DOHH2 (cell line): ENCODE results near the gene RNF19B.

Source experiments
- H3F3A ChIP-seq: fragments of 200-600 bp; sonication (generic), shearing (Covaris generic); 2 replicates; pipeline ENCODE4 v1.6.0; 2016; ENCODE audit warnings: antibody characterized with exemption, mild to moderate bottlenecking; ENCODE audit not compliant: control insufficient read depth, insufficient read depth
- H3K27ac ChIP-seq: fragments of 200-600 bp; sonication (generic); 2 replicates; pipeline ENCODE4 v1.5.1; 2014; ENCODE audit warnings: low read depth, mild to moderate bottlenecking, low read length, moderate library complexity
- H3K27me3 ChIP-seq: fragments of 200-600 bp; sonication (generic); 2 replicates; pipeline ENCODE4 v1.6.1; 2014; ENCODE audit warnings: mild to moderate bottlenecking, low read length, mixed read lengths; ENCODE audit not compliant: control insufficient read depth
- H3K36me3 ChIP-seq: fragments of 200-600 bp; sonication (generic); 2 replicates; pipeline ENCODE4 v1.6.1; 2014; ENCODE audit warnings: mild to moderate bottlenecking, low read length, moderate library complexity, mixed read lengths; ENCODE audit not compliant: control insufficient read depth
- H3K4me1 ChIP-seq: fragments of 200-600 bp; sonication (generic); 2 replicates; pipeline ENCODE4 v1.6.1; 2014; ENCODE audit warnings: mild to moderate bottlenecking, low read length, mixed read lengths; ENCODE audit not compliant: control insufficient read depth
- H3K4me2 ChIP-seq: fragments of 200-600 bp; sonication (generic); 2 replicates; pipeline ENCODE4 v1.6.0; 2014; ENCODE audit warnings: mild to moderate bottlenecking, low read length, moderate library complexity
- H3K4me3 ChIP-seq: fragments of 200-600 bp; sonication (generic); 2 replicates; pipeline ENCODE4 v1.5.1; 2014; ENCODE audit warnings: mild to moderate bottlenecking, low read length, mixed read lengths
- H3K79me2 ChIP-seq: fragments of 200-600 bp; sonication (generic); 2 replicates; pipeline ENCODE4 v1.6.1; 2014; ENCODE audit warnings: mild to moderate bottlenecking, low read length, mixed read lengths; ENCODE audit not compliant: control insufficient read depth
- H3K9me2 ChIP-seq: fragments of 200-600 bp; sonication (generic); replicated peaks from 2 replicates; pipeline ENCODE4 v1.6.1; 2014; ENCODE audit warnings: mild to moderate bottlenecking, low read length, mixed read lengths; ENCODE audit not compliant: control insufficient read depth
- H3K9me3 ChIP-seq: fragments of 200-600 bp; sonication (generic); 2 replicates; pipeline ENCODE4 v1.6.1; 2014; ENCODE audit warnings: antibody characterized with exemption, low read length, mixed read lengths; ENCODE audit not compliant: control insufficient read depth, insufficient read depth
- H4K20me1 ChIP-seq: fragments of 200-600 bp; sonication (generic); 2 replicates; pipeline ENCODE4 v1.6.0; 2014; ENCODE audit warnings: low read depth, mild to moderate bottlenecking, antibody characterized with exemption, low read length, moderate library complexity; ENCODE audit not compliant: control insufficient read depth, insufficient read depth
- CTCF ChIP-seq: fragments of 200-600 bp; sonication (generic); IDR thresholded peaks from one replicate; pipeline ENCODE4 v1.5.1; 2014; ENCODE audit warnings: antibody characterized with exemption, mild to moderate bottlenecking, low read depth, low read length; ENCODE audit not compliant: poor library complexity, severe bottlenecking
- EZH2phosphoT487 ChIP-seq: fragments of 200-600 bp; sonication (generic); IDR thresholded peaks from 2 replicates; pipeline ENCODE4 v1.6.1; 2017; ENCODE audit warnings: borderline replicate concordance, mild to moderate bottlenecking, antibody characterized with exemption, low read length, moderate library complexity, mixed read lengths

RNF19B gene

GRCh38 chr1:32948905-32949304 is 15.7 kb downstream of the RNF19B start:
- Histone ChIP-seq H4K20me1 (no peaks in the 10 kb centered on the region), H3K4me2 (peak overlapping the region; percentile 60; the same call in 1 of the 2 replicates), H3K4me1 (peaks cover 63% of the 10 kb centered on the region), H3F3A (peaks cover 14% of the 10 kb centered on the region), H3K9me3 (no peaks in the 10 kb centered on the region), H3K4me3 (no peak overlapping the region), H3K27ac (peak overlapping the region; percentile 45; the same call in 1 of the 2 replicates), H3K79me2 (peaks cover 71% of the 10 kb centered on the region), H3K9me2 (no peaks in the 10 kb centered on the region), H3K27me3 (no peaks in the 10 kb centered on the region), H3K36me3 (peaks cover 63% of the 10 kb centered on the region)
- TF ChIP-seq CTCF (no peak), EZH2phosphoT487 (no peak)

GRCh38 chr1:32948390-32948722 is 16.3 kb downstream of the RNF19B start:
- 0 out of 2 replicates have a peak overlapping the region, but pooled peaks have one; percentile 45 for H3K27ac ChIP-seq

GRCh38 chr1:32947669-32948389 is 16.8 kb downstream of the RNF19B start:
- Histone ChIP-seq H3K36me3 (peaks cover 73% of the 10 kb centered on the region), H3K4me2 (no peak overlapping the region), H3K4me3 (no peak overlapping the region), H3K27ac (no peak overlapping the region; the same call in 1 of the 2 replicates), H3K4me1 (peaks cover 52% of the 10 kb centered on the region), H3K79me2 (peaks cover 61% of the 10 kb centered on the region), H3K9me2 (no peaks in the 10 kb centered on the region), H3K27me3 (no peaks in the 10 kb centered on the region), H3K9me3 (no peaks in the 10 kb centered on the region), H4K20me1 (no peaks in the 10 kb centered on the region), H3F3A (peaks cover 7% of the 10 kb centered on the region; the same call in 1 of the 2 replicates)
- TF ChIP-seq EZH2phosphoT487 (no peak), CTCF (no peak)

More at GRCh38 chr1:32948390-32948722, 16.3 kb downstream of the RNF19B start:
- peaks cover 57% of the 10 kb centered on the region for H3K4me1 ChIP-seq
- H3K9me3 ChIP-seq = no peaks in the 10 kb centered on the region
- TF ChIP-seq EZH2phosphoT487 = no peak
- TF ChIP-seq CTCF = no peak
- H3K9me2 ChIP-seq = no peaks in the 10 kb centered on the region
- H3K4me3 ChIP-seq = no peak overlapping the region
- H3F3A ChIP-seq = peaks cover 10% of the 10 kb centered on the region
- peaks cover 66% of the 10 kb centered on the region for H3K79me2 ChIP-seq
- H3K36me3 ChIP-seq = peaks cover 69% of the 10 kb centered on the region
- no peaks in the 10 kb centered on the region for H4K20me1 ChIP-seq
- no peaks in the 10 kb centered on the region for H3K27me3 ChIP-seq
- H3K4me2 ChIP-seq = no peak overlapping the region
